ENCODE results near the gene SREK1IP1. TPM values are rescaled to one million over a fixed set of nuclear protein-coding genes. Genes with fewer than 3 reads are reported as not detected.

The SREK1IP1 gene
- total RNA-seq, 1 experiment from 2014 or later: 25.5 TPM

DNA sequence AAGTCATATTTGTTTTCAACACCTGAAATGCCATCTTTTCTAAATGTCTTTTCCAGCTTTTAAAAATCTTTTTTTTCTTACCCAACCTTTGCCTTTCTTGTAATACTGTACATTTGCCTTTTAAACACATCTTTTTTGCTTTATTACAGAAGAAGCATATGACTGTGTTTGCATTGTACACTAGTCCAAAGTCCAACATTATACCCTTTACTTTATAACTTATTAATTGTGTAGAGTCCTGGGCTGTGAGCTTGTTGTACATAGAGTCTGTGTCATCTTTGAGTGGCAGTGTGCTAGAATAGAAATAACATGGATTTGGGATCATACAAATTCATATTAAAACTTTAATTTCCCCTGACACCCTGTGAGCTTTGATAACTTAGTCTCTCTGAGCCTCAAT is 24.0 kb upstream of the SREK1IP1 start:
- TF ChIP-seq POLR2A (IDR thresholded peaks at IDR 0.05; ENCODE audit: borderline replicate concordance, extremely low read depth, insufficient read depth, insufficient read length): no peak
- no peak for TF ChIP-seq JUND (IDR thresholded peaks at IDR 0.05)
- TF ChIP-seq, protein P1, sequence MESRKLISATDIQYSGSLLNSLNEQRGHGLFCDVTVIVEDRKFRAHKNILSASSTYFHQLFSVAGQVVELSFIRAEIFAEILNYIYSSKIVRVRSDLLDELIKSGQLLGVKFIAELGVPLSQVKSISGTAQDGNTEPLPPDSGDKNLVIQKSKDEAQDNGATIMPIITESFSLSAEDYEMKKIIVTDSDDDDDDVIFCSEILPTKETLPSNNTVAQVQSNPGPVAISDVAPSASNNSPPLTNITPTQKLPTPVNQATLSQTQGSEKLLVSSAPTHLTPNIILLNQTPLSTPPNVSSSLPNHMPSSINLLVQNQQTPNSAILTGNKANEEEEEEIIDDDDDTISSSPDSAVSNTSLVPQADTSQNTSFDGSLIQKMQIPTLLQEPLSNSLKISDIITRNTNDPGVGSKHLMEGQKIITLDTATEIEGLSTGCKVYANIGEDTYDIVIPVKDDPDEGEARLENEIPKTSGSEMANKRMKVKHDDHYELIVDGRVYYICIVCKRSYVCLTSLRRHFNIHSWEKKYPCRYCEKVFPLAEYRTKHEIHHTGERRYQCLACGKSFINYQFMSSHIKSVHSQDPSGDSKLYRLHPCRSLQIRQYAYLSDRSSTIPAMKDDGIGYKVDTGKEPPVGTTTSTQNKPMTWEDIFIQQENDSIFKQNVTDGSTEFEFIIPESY (IDR thresholded peaks at IDR 0.05; ENCODE audit: extremely low read depth, insufficient replicate concordance, low read length): no peak
- TF ChIP-seq SRF (IDR thresholded peaks at IDR 0.05; ENCODE audit: low read depth): no peak
- TF ChIP-seq EZH2 (IDR thresholded peaks at IDR 0.05): no peak
- TF ChIP-seq FOSL1 (IDR thresholded peaks at IDR 0.05; ENCODE audit: low read depth): no peak
- no peak for TF ChIP-seq EGR1 (IDR thresholded peaks at IDR 0.05; ENCODE audit: low read depth)
- TF ChIP-seq SIN3A (IDR thresholded peaks at IDR 0.05; ENCODE audit: low read depth): no peak
- TF ChIP-seq YY1 (IDR thresholded peaks at IDR 0.05; ENCODE audit: extremely low read depth, insufficient replicate concordance, low read depth, low read length): no peak
- TF ChIP-seq, protein P2, sequence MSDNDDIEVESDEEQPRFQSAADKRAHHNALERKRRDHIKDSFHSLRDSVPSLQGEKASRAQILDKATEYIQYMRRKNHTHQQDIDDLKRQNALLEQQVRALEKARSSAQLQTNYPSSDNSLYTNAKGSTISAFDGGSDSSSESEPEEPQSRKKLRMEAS (IDR thresholded peaks at IDR 0.05): no peak
- TF ChIP-seq CEBPB (IDR thresholded peaks at IDR 0.05; ENCODE audit: low read depth): no peak
- no peak for TF ChIP-seq EZH2phosphoT487 (IDR thresholded peaks at IDR 0.05; ENCODE audit: borderline replicate concordance)
- TF ChIP-seq, protein P3, sequence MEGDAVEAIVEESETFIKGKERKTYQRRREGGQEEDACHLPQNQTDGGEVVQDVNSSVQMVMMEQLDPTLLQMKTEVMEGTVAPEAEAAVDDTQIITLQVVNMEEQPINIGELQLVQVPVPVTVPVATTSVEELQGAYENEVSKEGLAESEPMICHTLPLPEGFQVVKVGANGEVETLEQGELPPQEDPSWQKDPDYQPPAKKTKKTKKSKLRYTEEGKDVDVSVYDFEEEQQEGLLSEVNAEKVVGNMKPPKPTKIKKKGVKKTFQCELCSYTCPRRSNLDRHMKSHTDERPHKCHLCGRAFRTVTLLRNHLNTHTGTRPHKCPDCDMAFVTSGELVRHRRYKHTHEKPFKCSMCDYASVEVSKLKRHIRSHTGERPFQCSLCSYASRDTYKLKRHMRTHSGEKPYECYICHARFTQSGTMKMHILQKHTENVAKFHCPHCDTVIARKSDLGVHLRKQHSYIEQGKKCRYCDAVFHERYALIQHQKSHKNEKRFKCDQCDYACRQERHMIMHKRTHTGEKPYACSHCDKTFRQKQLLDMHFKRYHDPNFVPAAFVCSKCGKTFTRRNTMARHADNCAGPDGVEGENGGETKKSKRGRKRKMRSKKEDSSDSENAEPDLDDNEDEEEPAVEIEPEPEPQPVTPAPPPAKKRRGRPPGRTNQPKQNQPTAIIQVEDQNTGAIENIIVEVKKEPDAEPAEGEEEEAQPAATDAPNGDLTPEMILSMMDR (IDR thresholded peaks at IDR 0.05 in 2 of 3, conservative IDR thresholded peaks at IDR 0.05 in 1 of 3; ENCODE audit: borderline replicate concordance in 1 of 3, insufficient read depth in 1 of 3, low read depth in 2 of 3, low read length in 2 of 3): no peak
- no peak for TF ChIP-seq RAD21 (IDR thresholded peaks at IDR 0.05; ENCODE audit: low read depth)
- TF ChIP-seq, protein P4, sequence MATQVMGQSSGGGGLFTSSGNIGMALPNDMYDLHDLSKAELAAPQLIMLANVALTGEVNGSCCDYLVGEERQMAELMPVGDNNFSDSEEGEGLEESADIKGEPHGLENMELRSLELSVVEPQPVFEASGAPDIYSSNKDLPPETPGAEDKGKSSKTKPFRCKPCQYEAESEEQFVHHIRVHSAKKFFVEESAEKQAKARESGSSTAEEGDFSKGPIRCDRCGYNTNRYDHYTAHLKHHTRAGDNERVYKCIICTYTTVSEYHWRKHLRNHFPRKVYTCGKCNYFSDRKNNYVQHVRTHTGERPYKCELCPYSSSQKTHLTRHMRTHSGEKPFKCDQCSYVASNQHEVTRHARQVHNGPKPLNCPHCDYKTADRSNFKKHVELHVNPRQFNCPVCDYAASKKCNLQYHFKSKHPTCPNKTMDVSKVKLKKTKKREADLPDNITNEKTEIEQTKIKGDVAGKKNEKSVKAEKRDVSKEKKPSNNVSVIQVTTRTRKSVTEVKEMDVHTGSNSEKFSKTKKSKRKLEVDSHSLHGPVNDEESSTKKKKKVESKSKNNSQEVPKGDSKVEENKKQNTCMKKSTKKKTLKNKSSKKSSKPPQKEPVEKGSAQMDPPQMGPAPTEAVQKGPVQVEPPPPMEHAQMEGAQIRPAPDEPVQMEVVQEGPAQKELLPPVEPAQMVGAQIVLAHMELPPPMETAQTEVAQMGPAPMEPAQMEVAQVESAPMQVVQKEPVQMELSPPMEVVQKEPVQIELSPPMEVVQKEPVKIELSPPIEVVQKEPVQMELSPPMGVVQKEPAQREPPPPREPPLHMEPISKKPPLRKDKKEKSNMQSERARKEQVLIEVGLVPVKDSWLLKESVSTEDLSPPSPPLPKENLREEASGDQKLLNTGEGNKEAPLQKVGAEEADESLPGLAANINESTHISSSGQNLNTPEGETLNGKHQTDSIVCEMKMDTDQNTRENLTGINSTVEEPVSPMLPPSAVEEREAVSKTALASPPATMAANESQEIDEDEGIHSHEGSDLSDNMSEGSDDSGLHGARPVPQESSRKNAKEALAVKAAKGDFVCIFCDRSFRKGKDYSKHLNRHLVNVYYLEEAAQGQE (IDR thresholded peaks at IDR 0.05; ENCODE audit: low read depth): no peak
- TF ChIP-seq, protein P5, sequence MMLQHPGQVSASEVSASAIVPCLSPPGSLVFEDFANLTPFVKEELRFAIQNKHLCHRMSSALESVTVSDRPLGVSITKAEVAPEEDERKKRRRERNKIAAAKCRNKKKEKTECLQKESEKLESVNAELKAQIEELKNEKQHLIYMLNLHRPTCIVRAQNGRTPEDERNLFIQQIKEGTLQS (IDR thresholded peaks at IDR 0.05): no peak
- no peak for TF ChIP-seq ZFX (IDR thresholded peaks at IDR 0.05)
- no peak for TF ChIP-seq SP1 (IDR thresholded peaks at IDR 0.05; ENCODE audit: low read depth)
- no peak for TF ChIP-seq POLR2AphosphoS5 (IDR thresholded peaks at IDR 0.05; ENCODE audit: low read depth, low read length)
- no peak overlapping the region for H2AFZ ChIP-seq (ENCODE audit: low read depth, low read length, poor library complexity, severe bottlenecking)
- no peak overlapping the region for H3K27ac ChIP-seq (ENCODE audit: low read depth, low read length)
- ChIA-PET CTCF (interaction anchor here (2.0 kb wide), 1 partner anchor 19 kb away, joined by 4 read pairs; no protein-coding TSS in a partner anchor), POLR2A (no interaction called here), RAD21 (ENCODE audit: low non-redundant PET in 1 of 2, low total read pairs in 2 of 2, uncharacterized antibody in 2 of 2, unreplicated experiment in 2 of 2) (no interaction called here)
- BruUV-seq (replicated peaks): no TSS peak
- H3K79me2 ChIP-seq (ENCODE audit: insufficient read depth, low read length): no peaks in the 10 kb centered on the region
- H3K27me3 ChIP-seq (ENCODE audit: insufficient read depth, low read length): no peaks in the 10 kb centered on the region
- no peaks in the 10 kb centered on the region for H3K9me2 ChIP-seq (ENCODE audit: insufficient read depth)
- H3K9me3 ChIP-seq (ENCODE audit: control insufficient read depth in 1 of 2, insufficient read depth in 1 of 2, low read depth in 1 of 2, low read length in 2 of 2): no peaks in the 10 kb centered on the region
- H3K36me3 ChIP-seq (ENCODE audit: control insufficient read depth in 1 of 2, insufficient read depth in 2 of 2, low read length in 2 of 2): no peaks in the 10 kb centered on the region
- H3K9ac ChIP-seq (ENCODE audit: low read length): no peak overlapping the region
- H3K4me3 ChIP-seq (replicated peaks in 1 of 2; ENCODE audit: low read depth in 1 of 2, low read length in 2 of 2): no peak overlapping the region
- no peak overlapping the region for H3K4me2 ChIP-seq (ENCODE audit: low read length)
- DNase-seq (ENCODE audit: low read depth, low spot score) (no peak), ATAC-seq (no peak)
- intact Hi-C loops (cut with micrococcal nuclease): no loop called here
- H3K4me1 ChIP-seq (ENCODE audit: control insufficient read depth in 1 of 2, insufficient read depth in 2 of 2, low read length in 2 of 2): 0 out of 4 replicates have a peak, but pooled peaks cover 0 to 2% of the 10 kb centered on the region in 2 experiments
- no peaks in the 10 kb centered on the region for H4K20me1 ChIP-seq (ENCODE audit: insufficient read depth)
